WTC11 (cell line): Measurements from ENCODE around the gene TM9SF4.

Experiments
- GABPB1 ChIP-seq: sonication (generic); formaldehyde crosslinking; IDR thresholded peaks from 2 replicates; pipeline ENCODE4 v1.8.1; 2023; ENCODE audit warnings: mild to moderate bottlenecking, missing genetic modification reagents
- TF ChIP-seq, protein P1 (sequence below): sonication (generic); formaldehyde crosslinking; IDR thresholded peaks from 2 replicates; pipeline ENCODE4 v1.8.1; 2022; ENCODE audit warnings: mild to moderate bottlenecking, missing genetic modification reagents, moderate library complexity, borderline replicate concordance
- TF ChIP-seq, protein P2 (sequence below): fragments of 200-600 bp; IDR thresholded peaks from 2 replicates; pipeline ENCODE4 v1.8.0; 2022; ENCODE audit warnings: antibody characterized with exemption

DNA sequence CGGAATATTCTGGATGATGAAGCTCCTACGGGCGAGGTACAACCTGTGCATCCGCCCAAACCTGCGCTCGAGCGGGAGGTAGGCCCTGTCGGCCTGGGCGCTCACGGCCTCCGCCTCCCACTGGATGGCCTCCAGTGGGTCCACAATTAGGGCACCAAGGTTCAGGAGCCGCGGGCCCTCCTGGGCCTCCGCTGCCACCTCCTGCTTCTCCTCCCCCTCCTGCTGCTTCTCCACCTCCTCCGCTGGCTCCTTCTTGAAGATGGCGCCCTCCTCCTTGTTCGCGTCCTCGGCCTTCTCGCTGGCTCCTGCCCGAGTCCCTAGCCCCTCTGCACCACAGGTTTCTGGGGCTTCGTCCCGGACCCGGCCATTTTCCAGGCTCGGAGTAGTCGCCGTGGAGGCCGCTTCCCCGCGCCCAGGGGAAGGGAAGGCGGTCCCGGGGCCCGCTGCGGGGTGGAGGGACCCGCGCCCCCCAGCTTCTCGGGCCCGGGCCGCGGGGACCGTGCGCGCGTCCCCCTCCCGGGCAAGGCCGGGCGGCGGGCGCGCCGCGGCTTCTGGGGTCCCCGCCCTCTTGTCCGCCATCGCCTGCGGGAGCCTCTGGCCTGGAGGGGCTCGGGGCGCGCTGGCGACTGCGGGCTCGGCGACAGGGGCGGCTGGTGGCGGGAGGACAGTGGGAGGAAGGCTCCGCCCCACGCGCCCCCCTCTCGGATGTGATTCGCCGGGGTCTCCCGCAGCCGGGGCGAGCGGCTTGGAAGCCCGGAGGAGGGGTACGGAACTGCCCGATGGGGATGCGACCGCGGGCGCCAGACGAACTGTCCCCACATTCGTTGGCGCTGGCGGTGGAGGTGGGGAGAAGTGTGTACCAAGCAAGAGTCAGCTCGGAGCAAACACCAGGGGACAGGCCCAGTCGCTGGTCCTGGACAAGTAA lies 80.4 kb downstream of the TM9SF4 start:
- TF ChIP-seq, protein P1, sequence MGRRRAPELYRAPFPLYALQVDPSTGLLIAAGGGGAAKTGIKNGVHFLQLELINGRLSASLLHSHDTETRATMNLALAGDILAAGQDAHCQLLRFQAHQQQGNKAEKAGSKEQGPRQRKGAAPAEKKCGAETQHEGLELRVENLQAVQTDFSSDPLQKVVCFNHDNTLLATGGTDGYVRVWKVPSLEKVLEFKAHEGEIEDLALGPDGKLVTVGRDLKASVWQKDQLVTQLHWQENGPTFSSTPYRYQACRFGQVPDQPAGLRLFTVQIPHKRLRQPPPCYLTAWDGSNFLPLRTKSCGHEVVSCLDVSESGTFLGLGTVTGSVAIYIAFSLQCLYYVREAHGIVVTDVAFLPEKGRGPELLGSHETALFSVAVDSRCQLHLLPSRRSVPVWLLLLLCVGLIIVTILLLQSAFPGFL (CRISPR knock-in tag), result no peak
- no peak for TF ChIP-seq GABPB1 (CRISPR knock-in tag)
- TF ChIP-seq, protein P2, sequence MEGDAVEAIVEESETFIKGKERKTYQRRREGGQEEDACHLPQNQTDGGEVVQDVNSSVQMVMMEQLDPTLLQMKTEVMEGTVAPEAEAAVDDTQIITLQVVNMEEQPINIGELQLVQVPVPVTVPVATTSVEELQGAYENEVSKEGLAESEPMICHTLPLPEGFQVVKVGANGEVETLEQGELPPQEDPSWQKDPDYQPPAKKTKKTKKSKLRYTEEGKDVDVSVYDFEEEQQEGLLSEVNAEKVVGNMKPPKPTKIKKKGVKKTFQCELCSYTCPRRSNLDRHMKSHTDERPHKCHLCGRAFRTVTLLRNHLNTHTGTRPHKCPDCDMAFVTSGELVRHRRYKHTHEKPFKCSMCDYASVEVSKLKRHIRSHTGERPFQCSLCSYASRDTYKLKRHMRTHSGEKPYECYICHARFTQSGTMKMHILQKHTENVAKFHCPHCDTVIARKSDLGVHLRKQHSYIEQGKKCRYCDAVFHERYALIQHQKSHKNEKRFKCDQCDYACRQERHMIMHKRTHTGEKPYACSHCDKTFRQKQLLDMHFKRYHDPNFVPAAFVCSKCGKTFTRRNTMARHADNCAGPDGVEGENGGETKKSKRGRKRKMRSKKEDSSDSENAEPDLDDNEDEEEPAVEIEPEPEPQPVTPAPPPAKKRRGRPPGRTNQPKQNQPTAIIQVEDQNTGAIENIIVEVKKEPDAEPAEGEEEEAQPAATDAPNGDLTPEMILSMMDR, result no peak
